ENCODE results near the gene ZFYVE1. TPM values are rescaled to one million over a fixed set of nuclear protein-coding genes. Genes with fewer than 3 reads are reported as not detected.
"Not testable (repeated sequence)": the region's sequence is repeated elsewhere in the genome, so short reads cannot be mapped to it uniquely, and the experiment has no call there.

The ZFYVE1 gene
- total RNA-seq, 1 donor from 2014 or later: 16.5 TPM

DNA sequence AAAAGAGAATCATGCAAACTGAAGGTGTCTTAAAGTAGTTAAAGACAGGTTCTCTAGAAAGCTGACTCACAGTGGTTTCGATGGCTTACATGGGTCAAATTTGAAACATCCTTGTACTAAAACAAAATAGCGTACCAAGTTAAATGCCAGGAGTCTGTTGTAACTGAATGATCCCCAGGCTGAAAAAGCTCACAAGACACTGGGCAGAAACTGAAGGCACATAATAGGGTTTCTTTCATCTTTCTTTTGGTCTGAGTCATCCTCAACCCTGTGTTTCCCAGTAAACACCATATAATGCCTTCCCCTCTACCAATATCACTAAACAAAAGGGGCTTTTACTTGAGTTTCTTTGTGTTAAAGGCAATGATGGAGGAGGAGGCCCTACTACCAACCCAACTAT lies 12.8 kb downstream of the ZFYVE1 start:
- Mint-ChIP-seq H3K27ac (no peak overlapping the region), H3K4me1 (peaks cover 11% of the 10 kb centered on the region), H3K36me3 (ENCODE audit: low read depth) (peaks cover 47% of the 10 kb centered on the region), H3K9me3 (no peaks in the 10 kb centered on the region), H3K27me3 (no peaks in the 10 kb centered on the region), H3K4me3 (no peak overlapping the region)
- ChIA-PET CTCF (no interaction called here), POLR2A (no interaction called here)
- DNase-seq (no peak), ATAC-seq (ENCODE audit: low read depth) (no peak)
- TF ChIP-seq, protein P1, sequence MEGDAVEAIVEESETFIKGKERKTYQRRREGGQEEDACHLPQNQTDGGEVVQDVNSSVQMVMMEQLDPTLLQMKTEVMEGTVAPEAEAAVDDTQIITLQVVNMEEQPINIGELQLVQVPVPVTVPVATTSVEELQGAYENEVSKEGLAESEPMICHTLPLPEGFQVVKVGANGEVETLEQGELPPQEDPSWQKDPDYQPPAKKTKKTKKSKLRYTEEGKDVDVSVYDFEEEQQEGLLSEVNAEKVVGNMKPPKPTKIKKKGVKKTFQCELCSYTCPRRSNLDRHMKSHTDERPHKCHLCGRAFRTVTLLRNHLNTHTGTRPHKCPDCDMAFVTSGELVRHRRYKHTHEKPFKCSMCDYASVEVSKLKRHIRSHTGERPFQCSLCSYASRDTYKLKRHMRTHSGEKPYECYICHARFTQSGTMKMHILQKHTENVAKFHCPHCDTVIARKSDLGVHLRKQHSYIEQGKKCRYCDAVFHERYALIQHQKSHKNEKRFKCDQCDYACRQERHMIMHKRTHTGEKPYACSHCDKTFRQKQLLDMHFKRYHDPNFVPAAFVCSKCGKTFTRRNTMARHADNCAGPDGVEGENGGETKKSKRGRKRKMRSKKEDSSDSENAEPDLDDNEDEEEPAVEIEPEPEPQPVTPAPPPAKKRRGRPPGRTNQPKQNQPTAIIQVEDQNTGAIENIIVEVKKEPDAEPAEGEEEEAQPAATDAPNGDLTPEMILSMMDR (IDR thresholded peaks at IDR 0.05): no peak
- intact Hi-C loops (cut with micrococcal nuclease): no loop called here

GRCh38 chr14:73011189-73011588 lies 15.7 kb downstream of the ZFYVE1 start:
- H3K27ac Mint-ChIP-seq; H3K4me1 Mint-ChIP-seq; CTCF ChIA-PET; POLR2A ChIA-PET; H3K9me3 Mint-ChIP-seq; ATAC-seq (ENCODE audit: low read depth); H3K4me3 Mint-ChIP-seq; DNase-seq; H3K27me3 Mint-ChIP-seq; intact Hi-C loops (cut with micrococcal nuclease): not testable (repeated sequence)
- H3K36me3 Mint-ChIP-seq (ENCODE audit: low read depth): peaks cover 48% of the 10 kb centered on the region

GRCh38 chr14:73008501-73008900 lies 18.4 kb downstream of the ZFYVE1 start:
- ChIA-PET CTCF (no interaction called here), POLR2A (no interaction called here)
- Mint-ChIP-seq H3K4me1 (no peaks in the 10 kb centered on the region), H3K27me3 (no peaks in the 10 kb centered on the region), H3K9me3 (no peaks in the 10 kb centered on the region), H3K36me3 (ENCODE audit: low read depth) (peaks cover 41% of the 10 kb centered on the region), H3K4me3 (no peak overlapping the region), H3K27ac (no peak overlapping the region)
- intact Hi-C loops (cut with micrococcal nuclease): no loop called here
- TF ChIP-seq, protein P1 (IDR thresholded peaks at IDR 0.05): no peak
- DNase-seq (no peak), ATAC-seq (ENCODE audit: low read depth) (no peak)

DNA sequence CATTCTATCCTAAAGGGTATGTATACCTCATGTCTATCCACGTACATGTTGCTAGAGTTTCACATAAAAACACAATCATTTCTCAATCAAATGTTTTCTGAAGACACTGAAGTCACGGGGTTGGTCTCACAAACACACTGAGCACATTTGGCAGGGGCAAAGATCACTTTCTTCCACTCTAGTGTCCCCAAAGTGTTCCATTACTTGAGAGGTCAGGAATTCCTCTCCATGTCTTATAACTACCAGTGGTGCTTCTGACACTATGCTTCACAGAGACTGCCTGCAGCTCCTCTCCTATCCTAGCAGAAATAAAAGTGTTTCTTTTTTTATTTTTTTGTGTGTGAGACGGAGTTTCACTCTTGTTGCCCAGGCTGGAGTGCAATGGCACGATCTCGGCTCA lies 19.1 kb downstream of the ZFYVE1 start:
- Mint-ChIP-seq H3K27me3 (no peaks in the 10 kb centered on the region), H3K27ac (no peak overlapping the region)
- POLR2A ChIA-PET: no interaction called here

GRCh38 chr14:73004641-73005040 lies 22.3 kb downstream of the ZFYVE1 start:
- intact Hi-C loops (cut with micrococcal nuclease); H3K9me3 Mint-ChIP-seq: not testable (repeated sequence)

More for the DNA sequence above, 19.1 kb downstream of the ZFYVE1 start:
- TF ChIP-seq, protein P1 (IDR thresholded peaks at IDR 0.05): no peak
- no peak for DNase-seq
- Mint-ChIP-seq H3K36me3 (ENCODE audit: low read depth) (peaks cover 38% of the 10 kb centered on the region), H3K4me3 (no peak overlapping the region), H3K4me1 (no peaks in the 10 kb centered on the region), H3K9me3 (no peaks in the 10 kb centered on the region)
- CTCF ChIA-PET: no interaction called here
- no peak for ATAC-seq (ENCODE audit: low read depth)
- intact Hi-C loops (cut with micrococcal nuclease): no loop called here

GRCh38 chr14:73003681-73004080 lies 23.2 kb downstream of the ZFYVE1 start:
- POLR2A ChIA-PET: interaction anchor here (0.5 kb wide), 1 partner anchor 327 kb away, joined by 3 read pairs; no protein-coding TSS in a partner anchor
- ATAC-seq (ENCODE audit: low read depth): no peak
- H3K27me3 Mint-ChIP-seq: no peaks in the 10 kb centered on the region
- intact Hi-C loops (cut with micrococcal nuclease): no loop called here
- H3K27ac Mint-ChIP-seq: no peak overlapping the region
- H3K4me3 Mint-ChIP-seq: no peak overlapping the region
- CTCF ChIA-PET: no interaction called here
- DNase-seq: no peak
- H3K4me1 Mint-ChIP-seq: no peaks in the 10 kb centered on the region
- no peaks in the 10 kb centered on the region for H3K9me3 Mint-ChIP-seq
- TF ChIP-seq, protein P1 (IDR thresholded peaks at IDR 0.05): no peak
- H3K36me3 Mint-ChIP-seq (ENCODE audit: low read depth): peaks cover 39% of the 10 kb centered on the region

More at GRCh38 chr14:73004641-73005040, 22.3 kb downstream of the ZFYVE1 start:
- DNase-seq; CTCF ChIA-PET; H3K27ac Mint-ChIP-seq; ATAC-seq (ENCODE audit: low read depth); POLR2A ChIA-PET; H3K27me3 Mint-ChIP-seq; H3K4me3 Mint-ChIP-seq; H3K4me1 Mint-ChIP-seq: not testable (repeated sequence)
- peaks cover 44% of the 10 kb centered on the region for H3K36me3 Mint-ChIP-seq (ENCODE audit: low read depth)
